Measurements from ENCODE around the gene APBB2.

Gene APBB2

DNA sequence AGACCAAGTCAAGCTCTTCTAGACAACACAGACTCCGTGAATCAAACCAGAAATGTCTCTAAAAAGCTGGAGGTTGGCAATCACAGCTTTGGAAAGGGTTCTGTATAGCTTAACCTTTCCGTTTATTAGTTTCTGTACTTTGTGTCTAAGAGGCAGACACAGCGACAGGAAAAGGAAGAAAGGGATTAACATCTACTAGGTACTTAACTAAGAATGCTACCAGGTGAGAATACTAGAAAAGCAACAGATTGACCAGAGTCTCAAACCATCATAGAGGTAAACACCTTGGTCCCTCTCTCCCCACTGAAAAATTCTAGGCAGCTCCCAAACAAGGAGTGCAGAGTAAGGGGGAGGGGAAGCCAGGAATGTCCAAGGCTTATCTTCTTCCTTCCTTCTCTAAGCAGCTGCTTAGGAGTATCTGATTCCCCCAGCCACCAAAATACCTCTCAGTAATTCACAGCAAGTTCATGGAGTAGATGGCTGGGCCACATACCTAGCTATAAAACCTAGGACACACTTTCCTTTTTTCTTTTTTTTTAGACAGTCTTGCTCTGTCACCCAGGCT, 80.8 kb downstream of the APBB2 start:
- no peak for DNase-seq

DNA sequence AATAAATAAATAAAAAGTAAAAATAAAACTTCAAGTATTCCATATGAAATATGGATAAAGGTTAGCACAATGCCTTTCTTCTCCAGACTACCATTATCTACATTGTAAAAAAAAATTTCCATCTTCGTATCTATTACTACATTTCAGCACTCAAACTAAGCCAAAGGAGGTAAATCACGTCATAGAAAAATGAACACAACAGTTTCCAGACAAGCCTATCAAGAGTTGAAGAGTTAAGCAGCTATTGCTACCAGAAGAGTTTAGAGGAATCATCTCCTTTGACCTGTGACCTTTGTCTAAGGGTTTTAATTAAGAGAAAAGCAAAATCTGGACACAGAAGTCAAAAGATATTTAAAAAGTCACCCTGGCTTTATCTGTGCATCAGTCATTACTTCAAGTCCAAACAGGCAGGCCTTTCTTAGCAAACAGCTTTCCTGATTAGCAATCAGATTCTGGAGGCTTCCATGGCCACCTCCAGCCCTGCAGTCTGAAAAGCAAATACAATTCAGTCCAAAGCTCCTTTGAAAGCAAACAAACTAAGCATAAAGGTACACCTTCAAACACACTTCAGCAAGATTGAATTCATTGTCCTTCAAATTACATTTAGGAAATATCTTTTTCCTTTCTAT, 82.2 kb downstream of the APBB2 start:
- no peak for DNase-seq

DNA sequence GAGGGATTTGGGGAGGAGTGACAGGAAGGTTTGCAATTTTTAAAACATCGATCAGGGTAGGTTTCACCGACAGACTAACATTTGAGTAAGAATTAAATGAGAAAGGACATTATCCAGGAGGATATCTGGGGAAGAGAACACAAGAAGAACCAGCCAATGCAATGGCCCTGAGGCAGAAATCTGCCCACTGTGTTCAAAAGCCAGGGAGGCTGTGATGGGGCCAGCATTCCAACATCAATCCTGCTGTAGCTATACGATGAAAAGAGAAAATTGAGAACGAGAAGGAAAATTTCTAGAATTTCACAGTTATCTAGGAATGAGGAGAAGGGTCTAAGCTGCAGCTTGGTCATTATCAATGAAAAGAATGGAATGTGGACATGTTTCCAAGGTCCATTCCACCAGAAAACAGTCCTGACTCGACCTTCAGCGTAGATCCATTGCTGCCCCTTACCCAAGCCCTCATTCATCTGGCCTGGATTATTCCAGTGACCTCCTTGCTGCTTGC, 84.4 kb downstream of the APBB2 start:
- no peak for DNase-seq

DNA sequence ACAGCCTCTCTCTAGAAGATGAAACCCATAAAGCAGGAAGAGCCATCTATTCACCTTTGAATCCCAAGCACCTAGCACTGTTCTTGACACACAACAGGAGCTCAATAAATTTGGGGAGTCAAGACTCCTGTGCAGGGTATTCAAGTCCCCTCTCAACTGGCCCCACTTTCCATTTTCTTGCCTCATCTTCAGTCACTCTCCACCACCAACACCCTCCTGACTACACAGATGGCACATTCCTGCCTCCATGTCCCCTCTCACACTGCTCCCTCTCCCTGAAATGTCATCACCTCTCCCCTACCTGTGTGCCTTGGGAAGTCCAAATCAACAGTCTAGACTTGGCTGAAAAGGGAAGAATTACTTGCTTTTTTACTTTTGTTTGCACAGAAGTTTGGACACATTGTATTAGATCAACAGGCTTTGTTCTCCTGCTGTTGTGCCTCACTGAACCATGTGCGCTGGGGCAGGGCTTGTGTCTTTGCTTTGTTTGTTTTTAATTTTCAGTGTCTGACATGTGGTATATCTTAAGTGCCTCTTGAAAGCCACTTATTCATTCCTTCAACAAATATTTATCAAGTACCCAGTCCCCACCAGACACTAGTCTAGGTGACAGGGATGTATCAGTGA, 85.1 kb downstream of the APBB2 start:
- no peak for DNase-seq

- no peak for DNase-seq
Measured at GRCh38 chr4:41125558-41126311, 88.6 kb downstream of the APBB2 start.

GRCh38 chr4:41124916-41125548, 89.3 kb downstream of the APBB2 start:
- DNase-seq, result no peak

- DNase-seq, result no peak
Measured at GRCh38 chr4:41122775-41123174, 91.6 kb downstream of the APBB2 start.

GRCh38 chr4:41122309-41122708, 92.0 kb downstream of the APBB2 start:
- no peak for DNase-seq

GRCh38 chr4:41121906-41122305, 92.4 kb downstream of the APBB2 start:
- DNase-seq, result no peak

DNA sequence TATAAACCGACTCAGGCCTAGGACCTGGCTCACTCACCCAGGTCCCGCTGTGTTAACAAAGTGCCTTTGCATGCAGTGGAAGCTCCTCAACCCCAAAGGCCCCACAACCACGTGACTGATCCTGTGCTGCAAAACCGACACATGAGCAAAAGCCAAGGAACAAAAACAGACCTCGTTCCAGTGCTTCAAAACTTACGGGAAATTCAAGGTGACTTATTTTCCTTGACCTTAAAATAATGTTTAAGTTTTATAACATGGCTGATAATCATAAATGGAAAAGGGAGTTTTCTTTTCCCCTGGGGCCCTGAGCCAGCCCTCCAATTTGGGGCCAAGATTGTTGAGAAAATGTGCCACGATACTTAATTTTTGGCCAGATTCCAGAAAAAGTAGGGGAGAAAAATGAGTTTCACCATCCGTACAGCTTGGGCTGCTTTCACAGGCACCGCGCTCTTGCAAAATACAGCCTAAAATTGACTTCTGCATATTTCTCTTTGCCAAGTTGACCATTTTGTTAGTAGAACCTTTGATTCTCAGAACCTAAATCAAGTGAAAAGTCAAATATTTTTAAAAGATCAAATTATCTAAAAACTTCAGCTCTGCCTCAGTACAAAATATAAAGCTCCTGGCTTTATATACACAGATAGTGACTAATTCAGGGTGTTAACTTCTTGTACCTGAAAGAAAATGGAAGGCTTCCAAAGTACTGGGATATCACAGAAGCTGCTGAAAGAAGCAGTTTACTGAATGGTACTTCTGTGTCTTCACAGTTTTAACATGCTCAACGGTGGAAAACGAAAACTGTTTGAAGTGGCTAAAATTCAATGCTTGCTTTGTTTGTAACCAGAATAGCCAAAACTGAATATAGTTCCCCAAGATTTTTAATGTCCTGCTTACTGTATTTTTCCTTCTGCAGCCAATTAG, 93.8 kb downstream of the APBB2 start:
- DNase-seq, result no peak

DNA sequence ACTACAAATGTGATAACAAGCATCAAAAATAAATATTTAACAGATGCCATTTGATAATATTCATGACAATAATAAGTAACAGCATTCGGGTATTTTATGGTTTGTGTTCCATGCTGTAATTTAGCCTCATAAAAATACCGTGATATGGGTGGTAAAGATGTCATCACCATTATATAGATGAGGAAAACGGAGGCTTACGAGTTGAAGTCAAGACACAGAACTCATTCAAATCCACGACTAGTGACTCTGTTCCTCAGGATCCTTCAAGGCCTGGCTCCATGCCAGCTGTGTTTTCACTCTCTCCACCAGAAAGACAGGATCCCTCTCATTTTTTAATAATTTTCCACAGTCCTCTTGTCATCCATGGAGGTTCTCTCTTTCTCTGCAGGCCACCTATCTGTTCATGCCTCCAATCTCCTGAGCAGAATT, 94.5 kb downstream of the APBB2 start:
- no peak for DNase-seq

GRCh38 chr4:41111791-41112190, 102.6 kb downstream of the APBB2 start:
- DNase-seq, result no peak

DNA sequence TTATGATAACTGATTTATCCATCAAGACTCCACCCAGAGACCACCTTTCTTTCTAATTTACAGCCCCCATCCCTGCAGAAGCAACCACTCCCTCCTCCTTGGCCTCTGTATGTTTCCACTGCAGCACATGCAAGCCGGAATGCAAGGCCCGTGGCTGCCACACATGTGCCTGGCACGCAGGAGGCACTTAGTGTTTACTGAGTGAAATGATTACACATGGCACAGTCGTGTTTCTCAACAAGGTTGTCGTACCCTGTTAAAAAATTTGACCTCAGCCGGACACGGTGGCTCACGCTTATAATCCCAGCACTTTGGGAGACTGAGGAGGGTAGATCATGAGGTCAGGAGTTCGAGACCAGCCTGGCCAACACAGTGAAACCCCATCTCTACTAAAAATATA, 104.3 kb downstream of the APBB2 start:
- DNase-seq, result no peak

DNA sequence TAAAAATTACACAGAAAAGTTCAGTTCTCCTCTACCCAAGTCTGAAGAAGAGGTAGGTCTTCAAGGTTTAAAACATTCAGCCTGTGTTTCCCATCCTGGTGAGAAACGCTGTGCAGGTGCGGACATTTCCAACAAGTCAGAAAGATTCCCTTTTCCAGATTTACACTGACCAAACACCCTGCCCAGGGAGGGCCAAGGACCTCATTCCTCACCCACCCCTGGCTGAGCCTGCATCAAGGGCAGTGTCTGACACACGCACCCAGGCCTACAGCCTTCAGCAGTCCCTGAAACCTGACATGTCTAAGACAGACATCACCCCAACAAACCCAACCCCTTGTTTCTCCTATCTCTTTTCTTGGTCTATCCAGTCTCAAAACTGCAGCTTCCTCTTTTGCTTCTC, 105.9 kb downstream of the APBB2 start:
- no peak for DNase-seq

DNA sequence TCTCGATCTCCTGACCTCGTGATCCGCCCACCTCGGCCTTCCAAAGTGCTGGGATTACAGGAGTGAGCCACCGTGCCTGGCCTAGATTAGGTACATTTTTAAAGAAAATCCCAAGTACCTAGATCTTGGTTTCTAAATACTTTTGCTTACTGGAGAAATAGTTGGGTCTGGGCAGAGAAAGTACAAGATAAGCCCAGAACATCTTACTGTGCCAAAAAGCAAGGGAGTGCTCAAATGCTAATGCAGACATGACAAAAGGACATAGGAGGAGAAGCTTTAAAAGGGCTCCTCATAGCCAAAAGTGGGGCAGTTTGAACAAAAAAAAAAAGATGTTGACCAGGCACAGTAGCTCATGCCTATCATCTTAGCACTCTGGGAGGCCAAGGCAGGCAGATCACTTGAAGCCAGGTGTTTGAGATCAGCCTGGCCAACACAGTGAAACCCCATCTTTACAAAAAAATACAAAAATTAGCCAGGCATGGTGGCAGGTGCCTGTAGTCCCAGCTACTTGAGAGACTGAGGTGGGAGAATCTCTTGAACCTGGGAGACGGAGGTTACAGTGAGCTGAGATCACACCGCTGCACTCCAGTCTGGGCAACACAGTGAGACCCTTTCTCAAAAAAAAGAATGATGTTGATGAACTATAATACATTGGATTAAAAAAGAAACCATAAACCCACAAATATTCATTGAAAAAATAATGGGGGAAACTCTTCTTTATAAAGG, 107.5 kb downstream of the APBB2 start:
- no peak for DNase-seq

DNA sequence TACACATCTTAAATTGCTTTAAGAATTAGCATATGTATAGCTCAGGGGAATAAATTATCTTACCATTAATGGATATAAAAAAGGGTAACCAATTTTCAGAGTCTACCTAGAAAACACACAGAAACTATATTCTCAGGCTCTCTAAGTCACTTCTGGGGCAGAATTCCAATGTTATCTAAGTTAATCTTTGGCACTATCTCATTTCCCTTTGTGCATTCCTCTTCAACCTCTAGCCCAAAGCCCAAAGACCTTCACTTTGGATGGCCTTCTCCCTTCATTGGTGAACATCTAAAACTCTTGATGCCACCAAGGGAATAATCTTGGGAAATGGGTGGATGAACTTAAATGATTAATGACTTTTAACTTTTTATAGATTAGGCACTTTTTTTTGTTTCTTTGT, 108.3 kb downstream of the APBB2 start:
- no peak for DNase-seq

DNA sequence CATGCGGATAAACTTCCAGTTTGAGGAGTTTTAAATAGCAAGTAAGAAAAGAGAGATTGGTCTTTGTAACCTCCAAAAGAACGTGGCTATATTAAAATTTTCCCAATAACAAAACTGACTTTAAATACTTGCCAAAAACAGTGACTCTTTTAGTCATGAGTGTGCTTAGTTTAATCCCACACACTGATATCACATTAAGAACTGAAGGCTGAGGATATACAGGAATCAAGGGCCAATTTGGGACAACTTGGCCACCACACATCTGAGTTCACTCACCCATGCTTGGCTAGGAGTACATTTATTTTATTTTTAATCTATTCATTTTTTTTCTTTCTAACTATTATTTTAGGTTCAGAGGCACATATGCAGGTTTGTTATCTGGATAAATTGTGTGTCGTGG, 110.2 kb downstream of the APBB2 start:
- DNase-seq, result no peak

DNA sequence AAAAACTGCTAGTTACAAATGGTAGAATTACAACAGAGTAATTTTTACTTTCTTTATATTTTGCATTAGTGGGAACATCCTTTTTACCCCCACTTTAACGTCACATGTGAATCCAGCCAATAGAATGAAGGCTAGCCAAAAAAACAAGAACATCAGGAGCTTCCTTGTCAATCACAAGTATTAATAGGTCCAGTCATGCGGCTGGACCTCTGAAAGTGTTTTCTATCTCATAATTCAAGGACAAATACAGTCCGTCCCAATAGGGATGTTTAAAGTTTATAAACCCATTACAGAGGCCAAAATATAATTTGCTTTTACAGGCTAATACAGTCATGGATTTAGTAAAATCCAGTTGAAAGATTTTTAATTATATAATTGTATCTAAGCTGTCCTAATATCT, 110.7 kb downstream of the APBB2 start:
- no peak for DNase-seq

GRCh38 chr4:41102414-41103092, 111.8 kb downstream of the APBB2 start:
- no peak for DNase-seq

DNA sequence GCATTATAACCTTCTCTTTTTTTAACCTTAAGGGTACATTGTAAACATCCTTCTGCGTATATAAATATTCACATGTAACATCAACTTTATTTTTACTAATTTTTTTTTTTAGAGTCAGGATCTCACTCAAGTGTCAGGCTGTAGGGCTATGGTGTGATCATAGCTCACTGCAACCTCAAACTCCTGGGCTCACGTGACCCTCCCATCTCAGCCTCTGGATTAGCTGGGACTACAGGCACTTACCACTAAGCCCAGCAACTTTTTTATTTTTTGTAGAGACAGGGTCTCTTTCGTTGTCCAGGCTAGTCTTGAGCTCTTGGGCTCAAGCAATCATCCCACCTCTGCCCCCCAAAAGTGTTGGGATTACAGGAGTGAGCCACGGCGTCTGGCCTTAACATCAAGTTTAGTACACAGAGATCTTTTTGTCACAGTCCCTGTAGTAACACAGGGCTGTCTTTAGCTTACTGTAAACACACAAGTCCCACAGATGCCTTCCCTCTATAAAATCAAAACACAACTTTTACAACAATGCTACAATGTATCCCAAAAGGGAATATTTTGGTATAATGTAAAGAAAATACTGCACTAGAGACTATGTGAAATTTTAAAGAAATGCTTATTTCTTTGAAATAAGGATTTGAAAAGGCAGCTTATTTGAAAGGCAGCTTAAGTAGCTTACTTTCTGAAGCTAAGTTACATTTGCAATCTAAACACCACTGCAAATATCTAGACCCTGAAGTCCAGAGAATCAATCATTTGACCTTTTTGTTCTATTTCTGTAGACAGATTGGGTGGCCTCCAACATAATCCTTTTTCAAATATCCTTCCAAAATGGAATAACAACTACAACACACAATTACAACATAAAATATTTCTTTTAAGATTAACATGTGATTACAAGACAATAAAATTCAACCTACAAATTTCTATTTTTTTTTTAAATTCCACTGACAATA, 116.0 kb downstream of the APBB2 start:
- DNase-seq, result no peak
